Esophagus squamous epithelium (tissue), 5 donors: Measurements from ENCODE around the gene NTF4. TPM values are rescaled to one million over a fixed set of nuclear protein-coding genes. Genes with fewer than 3 reads are reported as not detected.

ENCODE experiments used
- DNase-seq: peaks from one replicate; lab custom pipeline; 2025; lab: John Stamatoyannopoulos, UW
- H3K27ac ChIP-seq, 4 donors: fragments of 200-600 bp; sonication (generic); one replicate each; pipeline ENCODE4 v1.5.1; 2016 to 2019; ENCODE audit warnings: mild to moderate bottlenecking in 1 of 4
- H3K27me3 ChIP-seq, 4 donors: fragments of 200-600 bp; sonication (generic); 1 replicate in 3 of 4; 2 replicates in 1 of 4; pipeline versions ENCODE4 v1.5.1 to v1.6.0; 2017 to 2021; ENCODE audit warnings: antibody characterized with exemption in 1 of 4
- H3K36me3 ChIP-seq, 3 donors: fragments of 200-600 bp; sonication (generic); one replicate each; pipeline ENCODE4 v1.5.1; 2016 to 2019
- H3K4me1 ChIP-seq, 3 donors: fragments of 200-600 bp; sonication (generic); one replicate each; pipeline ENCODE4 v1.5.1; 2017 to 2019
- H3K4me3 ChIP-seq, 4 donors: fragments of 200-600 bp; sonication (generic); 1 replicate in 3 of 4; 2 replicates in 1 of 4; pipeline ENCODE4 v1.5.1; 2016 to 2019; ENCODE audit warnings: mild to moderate bottlenecking in 2 of 4, moderate library complexity in 1 of 4
- H3K9me3 ChIP-seq, 3 donors: fragments of 200-600 bp; sonication (generic); one replicate each; pipeline ENCODE4 v1.5.1; 2016 to 2019
- POLR2A ChIP-seq, 4 donors: fragments of 450-650 bp; IDR thresholded peaks; one replicate each; pipeline ENCODE4 v1.6.1; 2017; ENCODE audit warnings: antibody characterized with exemption in 4 of 4, mild to moderate bottlenecking in 4 of 4, moderate library complexity in 3 of 4
- WGBS, 2 donors: methylation state at CpG; one replicate each; pipeline ENCODE4 v1.1.5; 2018; 5-methylcytosine and 5-hydroxymethylcytosine counted together
- intact Hi-C: fragments of 100-400 bp; cut with DNase I; formaldehyde crosslinking; loops from one replicate; pipeline ENCODE4 v1.15.0; 2022
- total RNA-seq, 4 donors: library from RNA; depleted of rRNA; stranded (reverse); fragments of >200 nt; gene quantifications; one replicate each; pipeline ENCODE4 v1.1.0, GENCODE V29; 2016
- TF ChIP-seq, protein P1 (sequence below), 6 experiments: fragments of 450-650 bp in 4 of 6; fragments of 200-600 bp in 2 of 6; sonication (generic) in 2 of 6; IDR thresholded peaks; one replicate each; pipeline ENCODE4 v1.5.1; 2016 to 2019; ENCODE audit warnings: antibody characterized with exemption in 6 of 6, mild to moderate bottlenecking in 4 of 6, moderate library complexity in 4 of 6
- donor health status: DM: yes; HTN: yes; CAD: no.

NTF4 gene, protein sequence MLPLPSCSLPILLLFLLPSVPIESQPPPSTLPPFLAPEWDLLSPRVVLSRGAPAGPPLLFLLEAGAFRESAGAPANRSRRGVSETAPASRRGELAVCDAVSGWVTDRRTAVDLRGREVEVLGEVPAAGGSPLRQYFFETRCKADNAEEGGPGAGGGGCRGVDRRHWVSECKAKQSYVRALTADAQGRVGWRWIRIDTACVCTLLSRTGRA
- total RNA-seq, result 1 to 10 TPM; 1.2 to 5.3 (median 2.0) TPM

DNA sequence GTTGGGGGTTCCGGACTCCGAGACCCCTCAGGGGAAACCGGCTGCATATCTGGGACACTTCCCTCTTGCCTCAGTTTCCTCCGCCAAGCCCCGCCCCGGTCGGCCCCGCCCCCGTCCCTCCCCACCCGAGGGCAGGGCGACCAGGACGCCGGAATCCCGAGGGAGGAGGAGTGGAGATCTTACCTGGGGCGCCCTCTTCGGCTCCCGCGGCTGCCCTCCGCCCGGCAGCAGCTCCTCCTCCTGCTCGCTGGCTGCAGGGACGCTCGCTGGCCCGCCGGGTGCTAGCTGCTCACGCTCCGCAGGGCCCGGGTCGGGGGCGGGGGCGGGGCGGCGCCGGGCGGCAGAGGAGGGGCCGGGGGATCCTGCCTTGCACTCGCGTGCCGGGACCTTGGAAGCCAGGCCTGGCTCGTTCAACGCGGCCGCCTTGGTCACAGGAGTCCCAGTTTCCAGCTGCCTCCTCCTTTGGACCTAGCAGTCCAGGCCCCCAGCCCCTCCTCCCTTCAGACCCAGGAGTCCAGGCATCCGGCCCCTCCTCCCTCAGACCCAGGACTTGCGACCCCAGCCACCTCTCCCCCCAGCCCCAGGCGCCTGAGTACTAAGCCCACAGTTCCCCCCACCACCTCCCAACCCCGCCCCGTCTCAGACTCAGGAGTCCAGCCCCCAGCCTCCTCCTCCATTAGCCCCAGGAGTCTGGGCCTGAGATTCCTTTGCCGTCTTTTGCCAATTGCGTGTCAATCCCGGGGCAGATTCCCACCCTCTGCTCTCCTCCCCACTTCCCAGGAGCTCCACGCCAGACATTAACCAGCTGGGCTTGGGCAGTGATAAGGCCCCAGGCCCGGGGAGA, at the start of gene NTF4:
Gene NTF4, minus strand, starts transcription at position 51 of the 844 bp plus-strand sequence. CDS start 2,821 bp downstream, outside the sequence.
- Histone ChIP-seq H3K27ac (peak within 1 kb of the TSS; percentile 67 to 82 (median 76)), H3K27me3 (peaks cover 0 to 100% (median 8%) of the 10 kb centered on the region in 4 donors), H3K4me1 (peaks cover 6 to 28% (median 10%) of the 10 kb centered on the region in 3 donors), H3K36me3 (no peaks in the 10 kb centered on the region), H3K9me3 (no peaks in the 10 kb centered on the region), H3K4me3 (peak within 1 kb of the TSS; percentile 21 to 65 (median 44))
- TF ChIP-seq, protein P1, sequence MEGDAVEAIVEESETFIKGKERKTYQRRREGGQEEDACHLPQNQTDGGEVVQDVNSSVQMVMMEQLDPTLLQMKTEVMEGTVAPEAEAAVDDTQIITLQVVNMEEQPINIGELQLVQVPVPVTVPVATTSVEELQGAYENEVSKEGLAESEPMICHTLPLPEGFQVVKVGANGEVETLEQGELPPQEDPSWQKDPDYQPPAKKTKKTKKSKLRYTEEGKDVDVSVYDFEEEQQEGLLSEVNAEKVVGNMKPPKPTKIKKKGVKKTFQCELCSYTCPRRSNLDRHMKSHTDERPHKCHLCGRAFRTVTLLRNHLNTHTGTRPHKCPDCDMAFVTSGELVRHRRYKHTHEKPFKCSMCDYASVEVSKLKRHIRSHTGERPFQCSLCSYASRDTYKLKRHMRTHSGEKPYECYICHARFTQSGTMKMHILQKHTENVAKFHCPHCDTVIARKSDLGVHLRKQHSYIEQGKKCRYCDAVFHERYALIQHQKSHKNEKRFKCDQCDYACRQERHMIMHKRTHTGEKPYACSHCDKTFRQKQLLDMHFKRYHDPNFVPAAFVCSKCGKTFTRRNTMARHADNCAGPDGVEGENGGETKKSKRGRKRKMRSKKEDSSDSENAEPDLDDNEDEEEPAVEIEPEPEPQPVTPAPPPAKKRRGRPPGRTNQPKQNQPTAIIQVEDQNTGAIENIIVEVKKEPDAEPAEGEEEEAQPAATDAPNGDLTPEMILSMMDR (IDR thresholded peaks at IDR 0.05), result no peak
- no peak for TF ChIP-seq POLR2A (IDR thresholded peaks at IDR 0.05)
- no peak for DNase-seq
- WGBS, 2 donors, result 0 to 3% methylated on average over 9 to 10 of the region's 53 CpGs
- intact Hi-C loops, result no loop called here

DNA sequence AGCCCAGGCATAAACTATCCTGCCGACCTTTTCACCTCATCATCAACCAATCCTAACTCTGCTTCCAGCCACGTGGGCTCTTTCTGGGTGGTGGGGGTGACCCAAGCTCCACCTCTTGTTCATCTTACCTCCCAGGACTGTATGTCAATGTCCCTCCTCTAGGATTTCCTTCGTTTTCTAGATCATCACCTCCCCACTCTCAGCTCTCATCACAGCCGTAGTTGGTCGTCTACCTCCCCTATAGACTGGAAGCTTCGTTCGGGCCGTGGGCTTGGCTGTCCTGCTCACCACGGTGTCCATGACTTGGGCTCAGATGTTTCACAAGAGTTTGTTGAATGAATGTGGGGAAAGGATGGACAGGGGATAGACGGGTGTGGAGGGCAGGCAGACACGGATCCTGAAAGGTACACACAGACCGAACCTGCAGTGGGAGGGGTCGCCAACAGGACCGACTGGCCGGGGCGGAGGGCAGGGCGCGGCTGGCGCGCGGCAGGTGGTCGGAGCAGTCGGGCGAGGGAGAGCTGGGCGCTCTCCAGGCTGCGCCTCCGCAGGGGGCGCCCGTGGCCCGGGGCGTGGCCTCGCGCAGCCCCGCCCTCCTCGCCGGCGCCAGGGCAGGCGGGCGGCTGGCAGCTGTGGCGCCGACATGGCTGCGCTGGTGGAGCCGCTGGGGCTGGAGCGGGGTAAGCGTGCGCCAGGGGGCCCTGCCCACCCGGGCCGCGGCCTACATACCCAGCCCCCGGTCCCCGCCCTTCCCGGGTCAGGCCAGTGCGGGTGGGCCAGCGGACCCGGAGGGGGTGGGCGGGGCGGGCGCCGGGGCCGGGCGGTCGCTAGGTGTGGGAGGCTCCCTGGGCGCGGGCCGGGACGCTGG, 49.4 kb upstream of the NTF4 start, which contains the start of gene LIN7B:
Gene LIN7B, plus strand, starts transcription at position 609 of the 868 bp plus-strand sequence. Its CDS starts 35 bp downstream, at position 644.
- intact Hi-C loops, result no loop called here
- peak within 1 kb of the TSS; percentile 76 to 90 (median 83) for H3K27ac ChIP-seq
- no peak for DNase-seq
- no peaks in the 10 kb centered on the region for H3K27me3 ChIP-seq
- H3K4me3 ChIP-seq, result peak within 1 kb of the TSS; percentile 81 to 90 (median 85)
- WGBS, 2 donors, result 1% methylated on average over 9 to 25 of the region's 66 CpGs
- H3K36me3 ChIP-seq, result peaks cover 0 to 8% (median 2%) of the 10 kb centered on the region in 3 donors
- TF ChIP-seq, protein P1 (IDR thresholded peaks at IDR 0.05), result peak; percentile 26 to 72 (median 49)
- TF ChIP-seq POLR2A (IDR thresholded peaks at IDR 0.05), result peak in 1 of 4 donors; percentile 38
- peaks cover 14 to 58% (median 19%) of the 10 kb centered on the region in 3 donors for H3K4me1 ChIP-seq
- H3K9me3 ChIP-seq, result no peaks in the 10 kb centered on the region

DNA sequence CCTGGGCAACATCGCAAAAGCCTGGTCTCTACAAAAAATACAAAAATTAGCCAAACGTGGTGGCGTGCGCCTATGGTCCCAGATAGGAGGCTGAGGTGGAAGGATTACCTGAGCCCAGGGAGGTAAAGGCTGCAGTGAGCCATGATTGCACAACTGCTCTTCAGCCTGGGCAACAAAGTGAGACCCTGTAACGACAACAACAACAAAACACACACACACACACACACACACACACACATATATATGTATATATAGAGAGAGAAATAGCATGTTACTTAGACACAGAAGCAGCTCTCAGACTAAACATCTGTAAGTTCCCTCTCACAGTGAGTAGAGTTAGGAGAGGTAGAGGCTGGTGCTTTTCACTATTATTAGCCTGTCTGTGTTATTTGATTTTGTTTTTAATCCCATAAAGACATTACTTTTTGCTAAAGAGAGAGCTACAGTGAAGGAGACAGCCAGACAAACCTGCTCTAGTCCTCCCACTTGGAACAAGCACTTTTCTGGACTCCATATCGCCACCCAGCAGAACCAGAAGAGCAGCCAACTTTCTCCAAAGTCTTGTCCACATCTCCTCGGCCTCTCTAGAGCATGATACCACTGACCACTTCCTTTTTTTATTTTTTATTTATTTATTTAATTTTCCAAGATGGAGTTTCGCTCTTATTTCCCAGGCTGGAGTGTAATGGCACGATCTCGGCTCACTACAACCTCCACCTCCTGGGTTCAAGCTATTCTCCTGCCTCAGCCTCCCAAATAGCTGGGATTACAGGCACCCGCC, 46.8 kb upstream of the NTF4 start:
- H3K27ac ChIP-seq, result no peak overlapping the region
- no peak for TF ChIP-seq POLR2A (IDR thresholded peaks at IDR 0.05)
- TF ChIP-seq, protein P1 (IDR thresholded peaks at IDR 0.05), result no peak
- no peak overlapping the region for H3K4me3 ChIP-seq
- DNase-seq, result no peak
- peaks cover 5 to 42% (median 8%) of the 10 kb centered on the region in 3 donors for H3K4me1 ChIP-seq
- WGBS, 2 donors, result 74 to 77% methylated on average over 10 to 11 of the region's 11 CpGs
- peaks cover 20 to 34% (median 28%) of the 10 kb centered on the region in 3 donors for H3K36me3 ChIP-seq
- intact Hi-C loops, result no loop called here
- no peaks in the 10 kb centered on the region for H3K27me3 ChIP-seq
- H3K9me3 ChIP-seq, result no peaks in the 10 kb centered on the region

DNA sequence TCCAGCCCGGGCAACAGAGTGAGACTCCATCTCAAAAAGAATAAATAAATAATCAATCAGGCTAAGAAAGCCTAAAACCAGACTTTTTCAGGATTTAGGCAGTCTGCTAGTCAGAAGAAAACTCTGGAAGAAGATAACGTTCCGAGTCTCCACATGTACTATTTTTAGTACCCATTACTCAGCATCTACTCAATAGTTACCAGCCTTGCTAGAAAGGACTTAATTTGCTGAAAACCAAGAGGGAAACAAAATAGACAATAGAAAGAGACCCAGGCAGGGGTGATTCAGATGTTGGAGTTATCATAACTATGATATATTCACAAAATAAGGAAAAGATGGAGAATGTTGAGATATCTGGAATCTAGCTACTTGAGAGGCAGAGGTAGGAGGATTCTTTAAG, 45.9 kb upstream of the NTF4 start:
- Histone ChIP-seq H3K9me3 (no peaks in the 10 kb centered on the region), H3K36me3 (peaks cover 20 to 42% (median 33%) of the 10 kb centered on the region in 3 donors), H3K4me3 (no peak overlapping the region), H3K27me3 (no peaks in the 10 kb centered on the region), H3K4me1 (peaks cover 5 to 47% (median 8%) of the 10 kb centered on the region in 3 donors), H3K27ac (no peak overlapping the region)
- 40 to 42% methylated on average over 3 of the region's 3 CpGs for WGBS, 2 donors
- TF ChIP-seq, protein P1 (IDR thresholded peaks at IDR 0.05), result no peak
- no peak for TF ChIP-seq POLR2A (IDR thresholded peaks at IDR 0.05)
- intact Hi-C loops, result no loop called here
- no peak for DNase-seq
